ENCODE measurements around the gene HOXD8. TPM values are rescaled to one million over a fixed set of nuclear protein-coding genes. Genes with fewer than 3 reads are reported as not detected.

HOXD8 gene
- total RNA-seq, 4 donors from 2014 or later, result 2.4 to 8.9 (median 6.0) TPM

DNA sequence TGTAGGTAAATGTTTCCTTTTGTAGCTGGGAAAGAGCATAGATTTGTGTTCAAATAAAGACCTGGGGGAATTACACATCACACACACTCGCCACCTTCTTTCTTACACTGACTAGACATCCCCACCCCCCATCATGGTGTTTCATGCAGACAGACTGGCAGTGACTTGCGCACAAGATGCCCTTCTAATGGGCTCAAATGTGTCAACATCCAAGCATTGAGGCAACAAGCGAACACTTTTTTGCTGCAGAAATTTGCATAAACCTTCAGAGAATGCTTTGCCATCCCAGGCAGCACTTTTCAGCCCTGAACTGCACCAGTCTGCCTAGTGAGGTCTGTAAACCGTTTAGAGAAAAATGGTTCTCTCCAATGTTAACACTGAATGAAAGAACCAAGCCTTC, 4.5 kb downstream of the HOXD8 start:
- no peak for TF ChIP-seq POLR2A (IDR thresholded peaks at IDR 0.05)
- TF ChIP-seq, protein P1, sequence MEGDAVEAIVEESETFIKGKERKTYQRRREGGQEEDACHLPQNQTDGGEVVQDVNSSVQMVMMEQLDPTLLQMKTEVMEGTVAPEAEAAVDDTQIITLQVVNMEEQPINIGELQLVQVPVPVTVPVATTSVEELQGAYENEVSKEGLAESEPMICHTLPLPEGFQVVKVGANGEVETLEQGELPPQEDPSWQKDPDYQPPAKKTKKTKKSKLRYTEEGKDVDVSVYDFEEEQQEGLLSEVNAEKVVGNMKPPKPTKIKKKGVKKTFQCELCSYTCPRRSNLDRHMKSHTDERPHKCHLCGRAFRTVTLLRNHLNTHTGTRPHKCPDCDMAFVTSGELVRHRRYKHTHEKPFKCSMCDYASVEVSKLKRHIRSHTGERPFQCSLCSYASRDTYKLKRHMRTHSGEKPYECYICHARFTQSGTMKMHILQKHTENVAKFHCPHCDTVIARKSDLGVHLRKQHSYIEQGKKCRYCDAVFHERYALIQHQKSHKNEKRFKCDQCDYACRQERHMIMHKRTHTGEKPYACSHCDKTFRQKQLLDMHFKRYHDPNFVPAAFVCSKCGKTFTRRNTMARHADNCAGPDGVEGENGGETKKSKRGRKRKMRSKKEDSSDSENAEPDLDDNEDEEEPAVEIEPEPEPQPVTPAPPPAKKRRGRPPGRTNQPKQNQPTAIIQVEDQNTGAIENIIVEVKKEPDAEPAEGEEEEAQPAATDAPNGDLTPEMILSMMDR (IDR thresholded peaks at IDR 0.05), result no peak
- intact Hi-C loops (cut with DNase I; ENCODE audit: low total_unique reads), result no loop called here
- no peak for DNase-seq (ENCODE audit: low spot score in 2 of 2)
- H3K4me3 ChIP-seq (ENCODE audit: low read depth, poor library complexity, severe bottlenecking), result no peak overlapping the region
- 68 to 69% methylated on average over 4 of the region's 4 CpGs for WGBS, 2 donors

DNA sequence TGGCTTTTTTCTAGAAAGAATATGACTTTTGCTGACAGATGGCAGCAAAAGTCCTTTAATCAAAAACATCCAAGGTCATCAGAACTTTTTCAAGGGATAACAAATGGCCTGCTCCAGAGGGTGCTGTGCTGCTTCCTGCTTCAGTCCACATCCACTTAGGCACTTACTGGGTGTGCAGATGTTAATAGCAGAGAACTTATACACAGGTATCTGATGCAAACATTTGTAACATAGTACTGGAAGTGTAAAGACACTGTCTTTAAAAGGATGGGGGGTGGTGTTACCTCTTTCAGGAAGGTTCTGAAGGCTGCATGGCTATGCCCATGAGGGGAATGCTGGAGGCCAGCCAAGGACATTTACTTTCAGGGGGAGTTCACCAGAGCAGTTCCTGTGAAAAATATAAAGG, 5.5 kb downstream of the HOXD8 start:
- no peak overlapping the region for H3K4me3 ChIP-seq (ENCODE audit: low read depth, poor library complexity, severe bottlenecking)
- DNase-seq (ENCODE audit: low spot score in 2 of 2), result peak in 1 of 2 donors; percentile 59
- intact Hi-C loops (cut with DNase I; ENCODE audit: low total_unique reads), result loop anchor here (5.0 kb wide), 2 partner anchors 417 to 502 kb away; no protein-coding TSS in a partner anchor
- TF ChIP-seq, protein P1 (IDR thresholded peaks at IDR 0.05), result no peak
- TF ChIP-seq POLR2A (IDR thresholded peaks at IDR 0.05), result no peak

DNA sequence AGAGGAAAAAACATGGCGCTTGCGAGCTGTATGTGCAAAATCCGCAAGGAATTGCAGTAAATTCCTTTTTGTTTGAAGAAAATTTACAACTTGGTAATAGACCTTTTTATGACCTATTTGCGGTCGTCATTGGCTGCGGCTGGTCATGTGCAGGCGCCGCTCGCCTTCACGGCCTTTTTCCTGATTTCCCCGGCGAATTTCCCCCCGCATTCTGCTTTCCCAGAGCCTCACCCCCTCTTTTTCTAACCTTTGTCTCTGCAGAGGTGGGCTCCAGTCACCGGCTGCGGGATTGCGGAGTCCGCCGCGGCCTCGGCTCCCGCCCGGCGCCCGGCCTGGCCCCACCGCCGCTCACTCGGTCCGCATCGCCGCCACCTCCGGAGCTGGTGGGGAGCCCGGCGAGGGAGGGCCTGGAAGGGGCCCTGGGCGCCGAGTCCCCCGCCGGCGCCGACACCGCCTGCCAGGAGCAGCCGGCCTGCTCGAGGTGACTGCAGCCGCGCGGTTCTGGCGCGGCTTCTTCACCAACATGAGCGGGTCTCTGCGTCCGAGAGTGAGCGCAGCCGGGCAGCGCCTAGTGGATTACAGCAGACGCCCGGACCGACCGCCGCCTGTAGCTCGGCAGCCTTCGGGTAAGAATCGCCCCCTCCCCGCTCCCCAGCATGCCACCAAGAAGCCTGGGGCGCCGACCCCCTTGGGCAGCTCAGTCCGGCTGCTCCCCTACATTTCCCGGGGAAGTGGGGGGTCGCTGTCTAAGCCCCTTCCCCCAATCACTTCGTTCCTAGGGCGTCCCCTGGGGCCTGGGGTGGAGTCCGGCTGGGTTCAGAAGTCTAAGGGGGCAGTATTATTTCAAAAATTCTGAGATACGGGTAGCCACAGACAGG, 7.1 kb downstream of the HOXD8 start:
- intact Hi-C loops (cut with DNase I; ENCODE audit: low total_unique reads), result loop anchor here (5.0 kb wide), 2 partner anchors 416 to 501 kb away; no protein-coding TSS in a partner anchor
- peak overlapping the region; percentile 34 for H3K4me3 ChIP-seq (ENCODE audit: low read depth, poor library complexity, severe bottlenecking)
- 2 to 3% methylated on average over 45 to 50 of the region's 71 CpGs for WGBS, 2 donors
- no peak for TF ChIP-seq POLR2A (IDR thresholded peaks at IDR 0.05)
- TF ChIP-seq, protein P1 (IDR thresholded peaks at IDR 0.05), result no peak
- DNase-seq (ENCODE audit: low spot score in 2 of 2), result peak in 1 of 2 donors; percentile 87

DNA sequence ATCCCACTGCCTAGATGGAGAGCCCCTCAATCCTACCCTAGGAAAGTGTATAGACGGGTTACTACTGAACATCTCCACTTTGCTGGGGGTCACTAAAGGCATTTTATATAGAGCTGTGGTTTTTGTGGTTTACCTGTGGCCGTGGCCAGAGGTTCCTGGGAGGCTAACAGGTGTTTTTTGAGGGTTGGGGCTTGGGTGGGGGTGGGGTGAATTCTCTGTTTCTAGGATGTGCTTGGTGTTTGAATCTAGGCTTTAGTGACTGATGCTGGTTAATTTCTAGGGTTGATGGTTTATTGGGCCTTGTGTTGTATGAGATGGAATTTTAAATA, 7.7 kb downstream of the HOXD8 start:
- TF ChIP-seq, protein P1 (IDR thresholded peaks at IDR 0.05), result no peak
- TF ChIP-seq POLR2A (IDR thresholded peaks at IDR 0.05), result no peak
- peak overlapping the region; percentile 34 for H3K4me3 ChIP-seq (ENCODE audit: low read depth, poor library complexity, severe bottlenecking)
- WGBS, 2 donors, result 8 to 31% methylated on average over 2 of the region's 2 CpGs
- DNase-seq (ENCODE audit: low spot score in 2 of 2), result no peak
- intact Hi-C loops (cut with DNase I; ENCODE audit: low total_unique reads), result loop anchor here (5.0 kb wide), 2 partner anchors 415 to 500 kb away; no protein-coding TSS in a partner anchor

DNA sequence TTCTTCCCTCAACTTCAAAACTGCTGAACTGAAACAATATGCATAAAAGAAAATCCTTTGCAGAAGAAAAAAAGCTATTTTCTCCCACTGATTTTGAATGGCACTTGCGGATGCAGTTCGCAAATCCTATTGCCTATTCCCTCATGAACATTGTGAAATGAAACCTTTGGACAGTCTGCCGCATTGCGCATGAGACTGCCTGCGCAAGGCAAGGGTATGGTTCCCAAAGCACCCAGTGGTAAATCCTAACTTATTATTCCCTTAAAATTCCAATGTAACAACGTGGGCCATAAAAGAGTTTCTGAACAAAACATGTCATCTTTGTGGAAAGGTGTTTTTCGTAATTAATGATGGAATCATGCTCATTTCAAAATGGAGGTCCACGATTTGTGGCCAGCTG, 8.4 kb downstream of the HOXD8 start:
- peak in 1 of 2 donors; percentile 50 for DNase-seq (ENCODE audit: low spot score in 2 of 2)
- intact Hi-C loops (cut with DNase I; ENCODE audit: low total_unique reads), result loop anchor here (5.0 kb wide), 2 partner anchors 414 to 499 kb away; no protein-coding TSS in a partner anchor
- no peak for TF ChIP-seq POLR2A (IDR thresholded peaks at IDR 0.05)
- TF ChIP-seq, protein P1 (IDR thresholded peaks at IDR 0.05), result no peak
- no peak overlapping the region for H3K4me3 ChIP-seq (ENCODE audit: low read depth, poor library complexity, severe bottlenecking)
- 56 to 73% methylated on average over 8 of the region's 8 CpGs for WGBS, 2 donors

All from lower leg skin (tissue), 4 donors.